ENCODE data around the gene SLC4A1.

Gene SLC4A1

GRCh38 chr17:44272954-44273353 lies 5.0 kb upstream of the SLC4A1 start:
- Histone ChIP-seq H3K27me3 (replicated peaks; ENCODE audit: insufficient read depth, low read length) (no peaks in the 10 kb centered on the region), H3K9me2 (replicated peaks; ENCODE audit: insufficient read depth, low read length) (no peaks in the 10 kb centered on the region), H3K36me3 (replicated peaks; ENCODE audit: insufficient read depth, low read length) (no peaks in the 10 kb centered on the region), H3K9me3 (replicated peaks; ENCODE audit: insufficient read depth, low read length) (no peaks in the 10 kb centered on the region), H3F3A (ENCODE audit: insufficient read depth, low read length) (no peaks in the 10 kb centered on the region), H4K20me1 (ENCODE audit: insufficient read depth, low read length) (no peaks in the 10 kb centered on the region), H3K79me2 (ENCODE audit: low read length) (no peaks in the 10 kb centered on the region), H3K4me2 (ENCODE audit: low read depth, low read length) (no peak overlapping the region), H3K9ac (ENCODE audit: low read length) (no peak overlapping the region), H3K27ac (ENCODE audit: low read length) (no peak overlapping the region), H3K4me1 (ENCODE audit: low read length) (no peaks in the 10 kb centered on the region), H3K4me3 (ENCODE audit: low read length) (no peak overlapping the region), H2AFZ (ENCODE audit: low read length) (no peak overlapping the region)
- DNase-seq, result no peak
- TF ChIP-seq CTCF (IDR thresholded peaks at IDR 0.05; ENCODE audit: low read length), result no peak
- no peak for TF ChIP-seq EZH2 (optimal IDR thresholded peaks at IDR 0.05; ENCODE audit: low read depth, low read length)
- no peak for TF ChIP-seq EZH2phosphoT487 (IDR thresholded peaks at IDR 0.05; ENCODE audit: low read length)

GRCh38 chr17:44272321-44272951 lies 4.5 kb upstream of the SLC4A1 start:
- no peak for DNase-seq
- Histone ChIP-seq H3K27ac (ENCODE audit: low read length) (no peak overlapping the region), H3K27me3 (replicated peaks; ENCODE audit: insufficient read depth, low read length) (no peaks in the 10 kb centered on the region), H3K9ac (ENCODE audit: low read length) (no peak overlapping the region), H2AFZ (ENCODE audit: low read length) (no peak overlapping the region), H3K4me1 (ENCODE audit: low read length) (no peaks in the 10 kb centered on the region), H3K36me3 (replicated peaks; ENCODE audit: insufficient read depth, low read length) (no peaks in the 10 kb centered on the region), H4K20me1 (ENCODE audit: insufficient read depth, low read length) (no peaks in the 10 kb centered on the region), H3K9me2 (replicated peaks; ENCODE audit: insufficient read depth, low read length) (no peaks in the 10 kb centered on the region), H3F3A (ENCODE audit: insufficient read depth, low read length) (no peaks in the 10 kb centered on the region), H3K9me3 (replicated peaks; ENCODE audit: insufficient read depth, low read length) (no peaks in the 10 kb centered on the region), H3K4me2 (ENCODE audit: low read depth, low read length) (no peak overlapping the region), H3K4me3 (ENCODE audit: low read length) (no peak overlapping the region), H3K79me2 (ENCODE audit: low read length) (no peaks in the 10 kb centered on the region)
- TF ChIP-seq CTCF (IDR thresholded peaks at IDR 0.05; ENCODE audit: low read length), result no peak
- TF ChIP-seq EZH2phosphoT487 (IDR thresholded peaks at IDR 0.05; ENCODE audit: low read length), result no peak
- no peak for TF ChIP-seq EZH2 (optimal IDR thresholded peaks at IDR 0.05; ENCODE audit: low read depth, low read length)

GRCh38 chr17:44269535-44270240 lies 1.8 kb upstream of the SLC4A1 start:
- Histone ChIP-seq H3K9me2 (replicated peaks; ENCODE audit: insufficient read depth, low read length) (no peaks in the 10 kb centered on the region), H3K79me2 (ENCODE audit: low read length) (no peaks in the 10 kb centered on the region), H3K36me3 (replicated peaks; ENCODE audit: insufficient read depth, low read length) (no peaks in the 10 kb centered on the region), H3K4me1 (ENCODE audit: low read length) (no peaks in the 10 kb centered on the region), H3K27ac (ENCODE audit: low read length) (no peak overlapping the region), H3K4me2 (ENCODE audit: low read depth, low read length) (no peak overlapping the region), H2AFZ (ENCODE audit: low read length) (no peak overlapping the region), H3K9me3 (replicated peaks; ENCODE audit: insufficient read depth, low read length) (no peaks in the 10 kb centered on the region), H3K4me3 (ENCODE audit: low read length) (no peak overlapping the region), H3K9ac (ENCODE audit: low read length) (no peak overlapping the region), H3K27me3 (replicated peaks; ENCODE audit: insufficient read depth, low read length) (no peaks in the 10 kb centered on the region), H4K20me1 (ENCODE audit: insufficient read depth, low read length) (no peaks in the 10 kb centered on the region), H3F3A (ENCODE audit: insufficient read depth, low read length) (no peaks in the 10 kb centered on the region)
- no peak for TF ChIP-seq EZH2 (optimal IDR thresholded peaks at IDR 0.05; ENCODE audit: low read depth, low read length)
- no peak for TF ChIP-seq EZH2phosphoT487 (IDR thresholded peaks at IDR 0.05; ENCODE audit: low read length)
- TF ChIP-seq CTCF (IDR thresholded peaks at IDR 0.05; ENCODE audit: low read length), result no peak
- DNase-seq, result no peak

Measured in MM.1S (cell line).